ENCODE measurements around the gene DCD.
"Not testable (repeated sequence)": the region's sequence is repeated elsewhere in the genome, so short reads cannot be mapped to it uniquely, and the experiment has no call there.

Gene DCD, protein sequence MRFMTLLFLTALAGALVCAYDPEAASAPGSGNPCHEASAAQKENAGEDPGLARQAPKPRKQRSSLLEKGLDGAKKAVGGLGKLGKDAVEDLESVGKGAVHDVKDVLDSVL

DNA sequence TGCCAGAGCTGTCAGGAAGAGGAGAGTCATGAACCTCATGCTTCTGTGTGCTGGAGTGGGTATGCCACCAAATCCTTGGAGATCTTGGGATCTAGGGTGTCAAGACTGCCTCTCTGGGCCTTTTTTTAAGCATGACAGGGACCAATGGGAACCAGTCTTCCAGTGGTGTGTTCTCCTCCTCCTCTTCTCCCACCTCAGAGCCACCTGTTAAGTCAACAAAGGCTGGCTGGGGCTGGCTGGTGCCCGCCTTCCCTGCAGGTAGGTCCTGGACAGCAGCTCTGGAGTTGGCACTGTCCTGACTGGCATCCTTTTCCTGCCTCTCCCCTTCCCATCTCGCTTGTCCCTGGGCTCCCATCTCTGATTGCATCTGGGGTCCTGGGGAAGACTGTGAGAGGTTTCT, at the start of gene DCD:
Gene DCD, minus strand, starts transcription at position 101 of the 400 bp plus-strand sequence. Its CDS starts 62 bp downstream, at position 39.
- no peak for DNase-seq

DNA sequence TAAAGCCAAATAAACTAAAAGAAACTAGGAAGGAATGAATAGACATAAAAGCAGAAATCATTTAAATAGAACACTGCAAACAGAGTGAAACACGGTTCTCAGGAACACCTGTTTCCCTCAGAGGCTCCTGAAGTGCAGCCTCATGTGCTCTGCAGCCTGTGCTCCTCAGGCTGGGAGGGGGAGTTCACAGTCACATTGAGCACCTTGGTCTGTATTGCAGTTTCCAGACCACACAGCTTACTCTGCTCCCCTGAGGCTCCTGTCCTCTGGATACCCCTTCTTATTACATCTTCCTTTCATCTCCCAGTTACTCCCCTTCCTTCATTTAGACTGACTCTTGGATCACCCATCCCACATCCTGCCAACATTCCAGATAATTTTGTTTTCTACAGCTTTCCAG, 49.7 kb upstream of the DCD start:
- DNase-seq, result no peak

DNA sequence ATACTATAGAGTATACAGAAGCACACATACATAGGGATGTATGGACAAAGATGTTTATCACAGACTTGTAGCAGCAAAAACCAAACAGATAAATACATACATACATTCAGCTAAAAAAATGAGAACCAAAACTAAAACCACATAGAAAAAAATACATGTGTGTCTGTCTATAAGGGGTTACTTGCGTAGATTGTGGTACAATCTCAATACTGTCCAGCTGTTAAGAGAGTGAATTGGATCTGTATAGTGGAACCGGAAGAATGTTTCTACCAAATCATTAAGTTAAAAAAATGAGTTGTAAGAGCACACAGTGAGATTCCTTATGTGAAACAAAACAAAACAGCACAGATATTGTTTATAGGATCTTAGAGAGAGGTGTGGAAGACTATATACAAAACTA, 44.2 kb upstream of the DCD start:
- no peak for DNase-seq

DNA sequence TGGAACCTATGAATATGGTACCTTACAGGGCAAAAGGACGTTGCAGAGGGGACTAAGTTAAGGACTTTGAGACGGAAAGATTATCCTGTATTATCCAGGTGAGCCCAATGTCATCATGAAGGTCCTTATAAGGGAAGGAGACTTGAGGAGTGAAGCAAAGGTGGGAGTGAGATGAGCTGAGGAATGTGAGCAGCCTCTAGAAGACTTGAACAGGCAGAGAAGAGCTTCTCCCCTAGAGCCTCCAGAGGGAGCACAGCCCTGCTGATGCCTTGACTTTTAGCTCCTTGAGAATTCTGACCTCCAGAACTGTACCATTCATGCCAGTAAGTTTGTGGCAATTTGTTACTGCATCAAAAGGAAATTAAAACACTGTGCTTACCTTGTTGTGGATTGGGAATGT, 41.8 kb upstream of the DCD start:
- DNase-seq, result no peak

DNA sequence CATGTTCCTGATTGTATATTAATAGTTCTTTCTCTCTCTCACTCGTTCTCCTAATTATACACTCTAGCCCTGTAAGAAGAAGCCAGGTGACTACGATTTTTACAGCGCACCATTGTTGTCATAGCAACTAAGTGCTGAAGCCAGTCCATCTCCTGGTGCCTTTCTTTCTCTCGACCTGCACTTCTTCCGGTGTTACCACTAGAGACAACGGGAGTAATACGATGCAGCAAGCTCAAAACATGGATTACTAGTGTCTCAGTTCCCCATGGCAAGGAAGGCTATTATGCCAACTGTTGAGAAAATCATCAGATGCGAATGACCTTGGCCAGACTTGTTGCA, 40.8 kb upstream of the DCD start:
- DNase-seq, result no peak

DNA sequence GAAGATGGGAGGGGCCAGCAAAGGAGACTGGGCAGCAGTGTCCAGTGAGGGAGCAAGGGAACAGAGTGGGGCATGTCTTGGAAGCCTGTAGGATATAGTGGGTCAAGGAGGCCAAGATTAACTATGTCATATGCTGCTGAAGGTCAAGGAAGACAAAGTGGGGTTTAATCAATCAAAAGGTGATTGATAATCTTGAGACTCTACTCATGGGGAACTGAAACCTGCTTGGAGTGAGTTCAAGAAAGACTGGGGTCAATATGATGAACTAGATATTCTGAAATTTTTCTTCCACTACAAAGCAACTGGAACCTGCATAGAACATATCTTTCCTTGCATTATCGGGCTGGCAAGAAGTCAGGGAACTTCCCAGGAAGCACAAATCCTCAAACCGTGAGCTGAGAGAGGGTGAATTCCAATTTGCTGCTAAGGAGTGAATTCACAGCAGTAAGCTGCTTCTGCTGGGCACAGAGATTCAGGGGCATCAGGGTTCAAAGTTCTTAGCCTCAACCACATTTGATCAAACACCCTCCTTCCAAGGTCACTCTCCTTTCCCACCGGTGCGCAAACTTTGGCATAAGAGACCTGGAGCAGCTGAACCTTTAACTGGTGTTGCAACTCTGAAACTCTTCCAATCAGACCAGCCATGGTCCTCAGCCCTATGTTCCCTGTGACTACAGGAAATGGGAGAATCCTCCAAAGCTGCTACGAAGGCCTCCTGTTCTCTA, 40.3 kb upstream of the DCD start:
- no peak for DNase-seq

DNA sequence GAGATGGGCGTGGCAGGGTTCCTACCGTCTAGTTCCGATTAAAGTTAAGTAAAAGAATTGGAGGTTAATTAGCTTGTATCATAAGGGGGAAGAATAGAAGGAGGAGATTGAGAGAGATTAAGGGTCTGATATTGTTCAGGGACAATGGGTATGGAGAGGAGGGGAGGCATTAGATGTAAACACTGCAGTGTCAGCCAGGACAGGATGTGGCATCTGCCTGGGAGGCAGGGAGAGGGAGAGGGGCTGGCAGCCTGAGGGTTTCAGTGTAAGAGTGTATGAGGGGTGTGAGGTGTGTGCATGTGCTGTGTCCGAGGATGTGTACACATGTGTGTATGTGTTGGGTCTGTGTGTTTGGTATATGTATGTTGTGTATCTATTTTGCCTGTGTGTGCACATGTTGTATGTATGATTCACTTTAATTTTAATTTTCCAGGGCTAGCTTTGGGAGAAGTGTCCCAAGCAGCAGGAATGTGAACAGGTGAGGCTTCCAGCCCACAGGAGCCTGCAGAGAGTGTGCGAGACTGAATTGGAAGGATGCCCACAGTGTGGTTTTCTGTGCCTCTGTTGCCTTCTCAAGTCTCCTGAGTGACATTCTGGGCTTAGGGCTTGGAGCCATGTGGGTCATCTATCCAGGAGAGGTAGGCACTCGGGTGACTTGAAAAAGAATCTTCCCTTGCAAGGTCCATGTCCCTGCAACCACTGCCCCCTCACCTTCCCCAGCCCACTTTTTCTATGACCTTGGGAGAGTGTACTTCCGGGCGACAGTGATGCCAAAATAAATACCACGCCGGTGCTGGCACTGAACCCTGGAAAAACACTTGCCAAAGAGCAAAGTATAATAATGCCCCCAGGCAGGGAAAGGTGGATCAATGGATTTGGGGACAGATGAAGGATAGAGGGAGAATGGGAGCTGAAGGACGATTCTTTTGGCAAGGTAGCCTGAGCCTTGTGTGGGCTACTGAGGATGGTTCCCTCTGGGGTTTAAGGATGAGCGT, 36.8 kb upstream of the DCD start:
- DNase-seq, result no peak

DNA sequence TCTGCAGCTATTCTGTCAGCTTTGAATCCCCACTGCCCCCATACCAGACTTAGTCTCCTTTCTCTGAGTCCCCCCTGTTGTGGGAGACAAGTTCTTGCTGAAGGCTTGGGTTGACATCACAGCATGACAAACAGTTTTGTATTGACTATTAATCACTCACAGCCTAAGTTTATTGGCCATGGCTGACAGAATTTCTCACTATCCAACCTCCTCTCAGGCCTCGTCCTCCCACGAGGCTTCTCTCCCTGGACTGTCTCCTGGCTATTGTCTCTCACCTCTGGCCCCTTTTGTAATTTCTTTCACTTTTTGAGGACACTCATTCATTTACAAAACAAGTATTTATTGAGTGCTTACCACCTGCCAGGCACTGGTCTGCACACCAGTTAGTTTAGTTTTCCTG, 35.2 kb upstream of the DCD start:
- DNase-seq, result no peak

DNA sequence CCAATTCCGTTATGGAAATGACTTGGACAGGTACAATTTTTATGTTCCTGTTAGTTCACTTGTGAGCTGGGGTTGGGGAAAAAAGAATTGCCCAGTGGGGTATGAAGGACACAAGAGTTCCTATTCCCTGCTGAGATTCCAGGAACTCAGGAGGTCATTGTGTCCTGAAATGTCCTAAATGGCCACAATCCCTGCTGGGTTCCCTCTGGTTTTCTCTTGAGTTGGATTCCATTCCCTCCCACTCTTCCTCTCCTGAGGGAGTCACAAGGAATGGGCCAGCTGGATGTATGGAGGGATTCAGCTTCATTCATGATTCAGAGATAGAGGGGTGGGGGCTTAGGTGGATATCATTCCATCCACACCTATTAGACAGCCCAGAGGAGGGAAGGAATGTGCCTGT, 34.5 kb upstream of the DCD start:
- no peak for DNase-seq

DNA sequence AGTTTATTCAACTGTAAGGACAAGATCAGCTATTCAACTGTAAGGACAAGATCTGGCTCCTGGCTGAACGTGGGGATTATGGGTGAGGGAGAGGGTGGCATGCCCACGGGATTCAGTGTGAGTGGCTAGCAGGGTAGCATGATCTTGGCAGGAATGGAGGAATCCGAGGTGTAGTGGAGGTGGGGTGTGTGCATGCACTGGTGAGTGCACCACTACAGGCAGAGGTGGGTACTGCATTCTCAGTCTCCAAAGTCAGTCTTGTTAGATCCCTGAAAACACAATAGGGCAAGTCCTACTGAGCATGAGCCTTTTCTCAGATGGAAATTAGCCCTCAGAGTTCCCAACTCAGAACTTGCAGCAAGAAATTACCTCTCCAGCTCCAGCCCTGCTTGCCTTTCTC, 32.2 kb upstream of the DCD start:
- DNase-seq, result no peak

DNA sequence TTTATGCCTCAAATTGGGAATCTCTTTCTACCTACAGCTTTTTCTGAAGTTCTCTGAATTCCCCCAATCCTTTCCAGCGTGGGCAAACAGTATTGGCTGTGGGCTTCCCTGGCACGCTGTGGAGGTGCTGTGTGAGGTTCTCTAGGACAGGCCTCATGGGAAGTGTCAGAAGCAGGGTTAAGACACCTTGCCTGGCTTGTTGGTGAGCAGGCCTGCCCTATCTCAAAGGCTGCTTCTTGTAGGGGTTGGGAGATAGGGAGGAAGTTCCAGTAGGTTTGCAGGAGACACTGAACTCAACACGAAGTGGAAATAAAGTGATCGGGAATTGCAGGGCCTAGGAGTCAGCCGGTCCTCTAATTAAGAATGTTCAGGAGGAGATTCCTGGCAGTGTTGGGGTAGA, 30.0 kb upstream of the DCD start:
- DNase-seq, result no peak

DNA sequence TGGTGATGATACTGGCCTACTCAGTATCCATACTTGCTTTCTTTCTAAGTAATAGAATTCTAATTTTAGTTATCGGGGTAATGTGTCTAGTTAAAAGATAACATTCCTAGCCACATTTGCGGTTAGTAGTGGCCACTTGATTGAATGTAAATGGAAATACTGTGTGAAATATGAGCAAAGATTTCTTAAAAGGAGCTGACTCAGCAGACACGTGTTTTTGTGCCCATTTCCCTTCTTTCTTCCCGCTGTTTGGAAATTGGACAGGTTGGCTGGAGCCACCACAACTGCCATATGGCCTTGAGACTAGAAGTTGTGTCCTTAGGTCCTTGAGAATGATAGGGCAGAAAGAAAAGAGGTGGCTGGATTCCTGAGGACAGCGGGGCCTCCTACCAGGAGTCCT, 19.8 kb upstream of the DCD start:
- no peak for DNase-seq

DNA sequence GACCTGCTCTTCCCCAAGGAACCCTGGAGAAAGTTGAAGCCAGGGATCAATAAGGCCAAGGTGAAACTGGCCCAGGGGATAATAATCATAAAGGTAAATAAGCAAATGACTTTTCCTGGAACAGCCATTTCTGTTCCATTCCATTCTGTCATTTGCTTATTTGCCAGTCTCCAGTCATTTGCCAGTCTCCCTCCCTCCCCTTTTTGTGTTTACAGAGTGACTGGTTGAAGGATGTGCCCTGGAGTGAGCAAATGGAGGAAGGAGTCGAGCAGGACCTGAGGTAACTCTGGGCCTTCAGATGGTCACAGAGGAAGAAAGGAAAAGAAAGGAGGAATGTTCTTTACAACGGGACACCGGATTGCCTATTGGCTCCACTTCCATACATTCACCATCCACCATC, 17.8 kb upstream of the DCD start:
- DNase-seq, result no peak

DNA sequence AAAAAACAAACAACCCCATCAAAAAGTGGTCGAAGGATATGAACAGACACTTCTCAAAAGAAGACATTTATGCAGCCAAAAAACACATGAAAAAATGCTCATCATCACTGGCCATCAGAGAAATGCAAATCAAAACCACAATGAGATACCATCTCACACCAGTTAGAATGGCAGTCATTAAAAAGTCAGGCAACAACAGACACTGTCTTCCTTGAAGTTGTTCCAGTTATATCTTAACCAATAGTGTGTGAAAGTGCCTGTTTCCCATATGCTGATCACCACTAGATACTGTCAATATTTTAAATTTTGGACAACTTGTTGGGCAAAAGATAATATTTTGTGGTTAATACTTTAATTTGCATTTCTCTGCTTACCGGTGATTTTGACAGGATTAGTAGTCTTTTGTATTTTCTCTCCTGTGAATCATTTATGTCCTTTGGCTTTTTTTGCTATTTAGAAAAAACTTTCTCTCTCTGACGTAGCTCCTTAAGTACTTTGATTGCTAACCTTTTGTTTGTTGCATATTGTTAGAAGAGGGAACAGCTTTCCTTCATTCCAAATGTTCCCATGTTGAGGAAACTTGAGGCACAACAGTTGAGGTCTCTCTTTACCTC, 17.0 kb upstream of the DCD start:
- not testable (repeated sequence) for DNase-seq

DNA sequence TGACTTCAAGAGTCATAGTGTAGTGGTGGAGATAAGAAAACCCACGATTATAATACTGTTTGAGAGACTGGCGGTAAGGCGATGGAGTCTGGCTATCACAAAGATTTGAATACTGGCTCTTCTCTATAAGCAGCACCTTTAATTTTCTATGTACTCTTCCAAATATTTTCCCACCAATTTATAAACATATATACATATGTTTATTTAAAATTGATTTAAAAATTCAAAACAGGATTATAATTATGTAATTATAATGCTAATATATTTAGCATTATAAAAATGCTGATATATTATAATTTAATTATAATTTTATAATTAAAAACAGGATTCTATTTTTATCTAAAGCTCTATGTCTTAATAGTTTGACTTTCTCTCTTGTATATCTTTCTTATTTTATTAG, 15.4 kb upstream of the DCD start:
- DNase-seq, result no peak

DNA sequence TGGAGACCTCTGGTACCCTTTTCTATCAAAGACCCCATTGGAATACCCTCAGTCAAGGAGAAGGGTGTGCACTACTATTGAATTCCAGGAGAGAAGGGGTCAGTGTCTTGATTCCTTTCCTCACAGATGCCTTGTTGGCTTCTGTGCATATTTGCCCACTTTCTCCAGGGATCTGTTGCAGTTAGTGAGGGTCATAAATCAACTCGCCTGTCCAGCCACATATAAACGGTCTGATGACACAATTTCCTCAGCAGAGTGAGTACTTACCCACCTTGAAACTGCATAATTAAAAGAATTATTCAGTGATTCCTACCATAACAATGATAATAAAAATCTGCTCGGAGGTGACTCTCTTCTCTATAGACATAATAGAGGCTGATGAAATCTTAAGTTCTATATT, 13.9 kb upstream of the DCD start:
- DNase-seq, result no peak

DNA sequence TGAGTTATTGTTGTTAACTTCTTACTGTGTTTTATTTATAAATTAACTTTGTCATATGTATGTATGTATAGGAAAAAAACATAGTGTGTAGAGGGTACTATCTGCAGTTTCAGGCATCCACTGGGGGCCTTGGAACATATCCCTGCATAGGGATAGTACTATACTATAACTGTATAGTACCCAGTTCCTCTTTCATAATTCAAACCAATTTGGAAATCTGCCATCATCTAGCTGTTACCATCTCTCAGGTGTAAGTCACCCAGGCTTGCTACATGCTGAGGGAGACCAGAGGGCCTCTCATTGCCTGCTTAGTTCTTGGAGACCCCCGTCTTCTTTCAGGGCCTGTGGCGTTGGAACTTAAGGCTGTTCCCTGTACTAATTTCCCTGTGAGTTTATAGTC, 12.9 kb upstream of the DCD start:
- DNase-seq, result no peak

DNA sequence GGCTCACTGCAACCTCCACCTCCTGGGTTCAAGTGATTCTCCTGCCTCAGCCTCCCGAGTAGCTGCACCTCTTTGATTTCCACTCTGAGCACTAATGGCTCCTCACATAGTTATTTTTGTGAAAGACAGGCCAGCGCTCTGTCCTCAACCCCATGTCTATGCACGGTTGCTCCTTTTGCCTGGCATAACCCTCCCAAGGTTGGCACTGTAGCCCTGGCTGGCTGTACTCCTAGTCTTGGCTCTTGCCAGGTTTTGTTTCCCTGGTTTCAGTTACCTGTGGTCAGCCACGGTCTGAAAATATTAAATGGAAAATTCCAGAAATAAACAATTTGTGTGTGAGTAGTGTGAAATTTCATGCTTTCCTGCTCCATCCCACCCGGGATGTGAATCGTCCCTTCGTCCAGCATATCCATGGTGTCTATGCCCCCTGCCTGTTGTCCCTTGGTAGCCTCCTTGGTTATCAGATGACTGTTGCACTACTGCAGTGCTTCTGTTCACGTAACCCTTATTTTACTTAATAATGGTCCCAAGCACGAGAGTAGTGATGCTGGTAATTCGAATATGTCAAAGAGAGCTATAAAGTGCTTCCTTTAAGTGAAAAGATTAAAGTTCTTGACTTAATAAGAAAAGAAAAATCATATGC, 12.3 kb upstream of the DCD start:
- no peak for DNase-seq

DNA sequence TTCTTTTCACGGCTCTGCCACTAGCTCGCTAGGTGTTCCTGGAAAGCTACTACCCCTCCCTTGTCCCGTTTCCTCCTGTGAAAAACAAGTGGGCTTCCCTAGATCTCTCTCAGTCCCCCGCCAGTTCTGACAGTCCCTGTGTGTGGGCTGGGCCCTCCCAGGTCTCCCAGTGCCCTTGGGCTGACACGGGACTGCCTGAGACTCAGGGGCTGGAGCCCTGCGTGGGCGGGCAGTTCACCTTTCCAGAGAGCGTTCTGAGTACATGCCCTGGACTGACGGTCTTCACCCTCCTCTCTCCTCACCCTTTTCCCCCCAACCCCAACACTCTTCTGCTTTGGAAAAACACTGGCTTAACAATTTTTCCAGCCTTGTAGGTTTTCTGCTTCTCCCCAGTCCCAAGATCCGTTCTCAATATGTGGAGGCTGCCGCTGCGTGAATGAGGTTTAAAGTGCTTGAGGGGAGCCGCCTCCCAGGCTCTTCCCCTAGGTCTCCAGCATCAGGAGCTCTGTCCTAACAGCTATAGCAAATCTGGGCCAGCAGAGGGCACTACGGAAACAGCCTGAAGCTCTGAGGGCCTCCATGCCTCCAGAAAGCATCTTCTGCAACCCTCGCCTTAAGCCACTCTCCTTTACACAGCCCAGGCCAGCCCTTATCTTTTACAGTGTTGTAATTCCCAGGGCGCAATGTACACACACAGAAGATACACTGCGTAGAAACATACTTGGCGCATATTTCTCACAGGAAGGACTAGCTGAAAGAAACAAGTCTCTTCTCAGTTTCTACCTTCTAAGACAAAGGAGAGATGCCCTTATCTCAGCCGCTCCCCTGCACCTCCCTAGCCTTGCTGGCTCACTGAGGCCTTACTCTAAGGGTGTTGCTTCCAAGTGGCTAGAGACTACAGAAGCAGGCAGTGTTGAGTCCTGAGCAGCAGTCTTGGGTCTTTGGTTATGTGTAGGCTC, 10.4 kb upstream of the DCD start:
- DNase-seq, result no peak

DNA sequence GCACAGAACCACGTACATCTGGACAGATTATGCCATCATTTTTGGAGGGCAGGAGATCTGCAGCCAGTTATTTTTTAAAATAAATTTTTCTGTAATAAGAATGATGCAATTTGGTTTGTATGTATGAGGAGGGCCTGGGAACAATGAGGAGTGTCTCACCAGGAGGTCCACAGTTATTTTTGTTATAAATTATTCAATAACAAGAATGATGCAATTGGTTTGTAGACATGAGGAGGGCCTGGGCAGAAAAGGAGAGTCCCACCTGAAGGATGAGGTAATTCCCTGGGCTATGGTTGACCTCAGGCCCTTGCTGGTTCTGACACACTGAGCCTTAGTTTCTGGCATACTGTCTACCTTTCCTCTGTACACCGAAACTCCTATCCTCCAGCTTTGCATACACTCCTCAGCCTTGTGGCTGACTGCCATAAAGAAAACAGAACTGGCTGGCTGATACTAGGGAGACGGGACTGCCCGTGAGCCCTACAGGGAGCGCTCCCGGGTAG, 9.0 kb upstream of the DCD start:
- DNase-seq, result no peak

DNA sequence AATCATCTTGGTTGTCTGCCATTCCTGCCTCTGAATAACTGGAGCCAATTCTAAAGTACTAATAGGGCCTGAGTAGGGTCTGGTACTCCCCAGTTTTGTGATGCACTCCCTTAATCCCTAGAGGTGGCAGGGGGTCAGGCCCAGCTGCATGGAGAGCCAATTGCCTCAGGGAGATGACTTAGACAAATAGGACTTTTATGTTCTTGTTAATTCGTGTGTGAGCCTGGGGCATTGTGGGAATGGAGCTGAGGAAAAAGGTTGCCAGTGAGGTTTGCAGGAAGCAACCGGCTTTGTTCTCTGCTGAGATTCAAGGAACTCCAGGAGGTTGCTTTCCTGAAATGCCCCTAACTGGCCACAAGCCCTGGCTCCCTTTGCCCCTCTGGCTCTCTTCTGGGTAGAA, 6.8 kb upstream of the DCD start:
- no peak for DNase-seq

DNA sequence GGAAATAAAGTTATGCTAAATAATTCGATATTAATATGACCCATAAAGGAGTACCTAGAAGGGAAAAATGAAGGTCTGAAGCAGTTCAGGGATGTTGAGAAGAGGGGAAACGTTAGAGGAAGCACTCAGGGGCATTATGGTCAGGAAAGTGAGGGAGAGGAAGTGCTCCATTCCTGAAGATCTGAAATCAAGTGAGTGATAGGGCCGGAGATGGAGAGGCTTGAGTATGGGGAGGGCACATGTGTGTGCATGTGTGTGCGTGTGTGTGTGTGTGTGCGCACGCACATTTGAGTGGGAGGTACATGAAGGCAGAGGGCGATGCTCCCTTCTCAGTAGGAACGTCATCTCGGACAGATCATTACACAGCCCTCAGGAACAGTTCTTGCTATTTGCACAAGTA, 4.9 kb upstream of the DCD start:
- no peak for DNase-seq

All from activated CD4-positive, alpha-beta T cell treated with anti-CD3 and anti-CD28 coated beads for 1 hour (primary cell).